Central memory CD8-positive, alpha-beta T cell (primary cell): ENCODE measurements around the gene SPINT4.
"Not testable (repeated sequence)": the region's sequence is repeated elsewhere in the genome, so short reads cannot be mapped to it uniquely, and the experiment has no call there.

Experiments
- ATAC-seq: fragments of 150-1000 bp; cut with Tn5 transposase; replicated peaks from 2 replicates; pipeline ENCODE4 v1.10.0; 2022; ENCODE audit warnings: mild to moderate bottlenecking, moderate FRiP score, moderate number of reproducible peaks; ENCODE audit not compliant: poor library complexity, severe bottlenecking; ENCODE audit errors: extremely low read depth
- DNase-seq, 2 donors: peaks; one replicate each; pipeline ENCODE4 v3.0.0; 2021; ENCODE audit warnings: low spot score in 2 of 2
- H3K27ac Mint-ChIP-seq: one replicate; pipeline ENCODE4 v1.8.0; 2022; ENCODE audit warnings: low read depth, mild to moderate bottlenecking, moderate library complexity, mixed read lengths
- H3K27me3 Mint-ChIP-seq: one replicate; pipeline ENCODE4 v1.8.0; 2022; ENCODE audit warnings: mixed read lengths
- H3K36me3 Mint-ChIP-seq: one replicate; pipeline ENCODE4 v1.8.0; 2022; ENCODE audit warnings: mild to moderate bottlenecking, moderate library complexity, mixed read lengths; ENCODE audit not compliant: insufficient read depth
- H3K4me1 Mint-ChIP-seq: one replicate; pipeline ENCODE4 v1.8.0; 2022; ENCODE audit warnings: mixed read lengths
- H3K4me3 Mint-ChIP-seq: one replicate; pipeline ENCODE4 v1.8.0; 2022; ENCODE audit warnings: mild to moderate bottlenecking, moderate library complexity, mixed read lengths
- H3K9me3 Mint-ChIP-seq: one replicate; pipeline ENCODE4 v1.8.0; 2022; ENCODE audit warnings: mixed read lengths

The SPINT4 gene

GRCh38 chr20:45735552-45735951, 13.4 kb downstream of the SPINT4 start:
- ATAC-seq (no peak), DNase-seq (no peak)
- Mint-ChIP-seq H3K9me3 (peaks cover 14% of the 10 kb centered on the region), H3K4me1 (no peaks in the 10 kb centered on the region), H3K4me3 (no peak overlapping the region), H3K36me3 (no peaks in the 10 kb centered on the region), H3K27ac (no peak overlapping the region), H3K27me3 (peaks cover 69% of the 10 kb centered on the region)

GRCh38 chr20:45735988-45736387, 13.8 kb downstream of the SPINT4 start:
- no peak overlapping the region for H3K27ac Mint-ChIP-seq
- H3K36me3 Mint-ChIP-seq: no peaks in the 10 kb centered on the region
- no peaks in the 10 kb centered on the region for H3K4me1 Mint-ChIP-seq
- no peak overlapping the region for H3K4me3 Mint-ChIP-seq
- peaks cover 10% of the 10 kb centered on the region for H3K9me3 Mint-ChIP-seq
- ATAC-seq (no peak), DNase-seq (no peak)
- peaks cover 69% of the 10 kb centered on the region for H3K27me3 Mint-ChIP-seq

GRCh38 chr20:45742596-45742995, 20.4 kb downstream of the SPINT4 start:
- Mint-ChIP-seq H3K4me3 (no peak overlapping the region), H3K9me3 (no peaks in the 10 kb centered on the region), H3K27me3 (peaks cover 37% of the 10 kb centered on the region), H3K27ac (no peak overlapping the region), H3K4me1 (no peaks in the 10 kb centered on the region), H3K36me3 (no peaks in the 10 kb centered on the region)
- no peak for ATAC-seq
- no peak for DNase-seq

GRCh38 chr20:45745015-45745414, 22.9 kb downstream of the SPINT4 start:
- no peak overlapping the region for H3K27ac Mint-ChIP-seq
- no peaks in the 10 kb centered on the region for H3K36me3 Mint-ChIP-seq
- H3K9me3 Mint-ChIP-seq: no peaks in the 10 kb centered on the region
- H3K4me3 Mint-ChIP-seq: no peak overlapping the region
- no peak for DNase-seq
- peaks cover 52% of the 10 kb centered on the region for H3K27me3 Mint-ChIP-seq
- ATAC-seq: no peak
- H3K4me1 Mint-ChIP-seq: no peaks in the 10 kb centered on the region

- no peak overlapping the region for H3K27ac Mint-ChIP-seq
- no peak overlapping the region for H3K4me3 Mint-ChIP-seq
- peaks cover 37% of the 10 kb centered on the region for H3K27me3 Mint-ChIP-seq
These were observed 29.6 kb downstream of the SPINT4 start for GRCh38 chr20:45751721-45752120.

GRCh38 chr20:45752746-45753145, 30.6 kb downstream of the SPINT4 start:
- Mint-ChIP-seq H3K36me3 (peaks cover 2% of the 10 kb centered on the region), H3K4me1 (no peaks in the 10 kb centered on the region), H3K4me3 (no peak overlapping the region), H3K9me3 (no peaks in the 10 kb centered on the region), H3K27me3 (peaks cover 27% of the 10 kb centered on the region), H3K27ac (no peak overlapping the region)
- no peak for DNase-seq
- ATAC-seq: no peak

More at GRCh38 chr20:45751721-45752120, 29.6 kb downstream of the SPINT4 start:
- no peak for DNase-seq
- no peak for ATAC-seq
- no peaks in the 10 kb centered on the region for H3K4me1 Mint-ChIP-seq
- H3K9me3 Mint-ChIP-seq: no peaks in the 10 kb centered on the region
- H3K36me3 Mint-ChIP-seq: no peaks in the 10 kb centered on the region

GRCh38 chr20:45758096-45758495, 35.9 kb downstream of the SPINT4 start:
- Mint-ChIP-seq H3K4me3 (no peak overlapping the region), H3K36me3 (peaks cover 2% of the 10 kb centered on the region), H3K27me3 (peaks cover 21% of the 10 kb centered on the region), H3K27ac (no peak overlapping the region), H3K9me3 (no peaks in the 10 kb centered on the region), H3K4me1 (no peaks in the 10 kb centered on the region)
- no peak for ATAC-seq
- no peak for DNase-seq

GRCh38 chr20:45759921-45760320, 37.8 kb downstream of the SPINT4 start:
- not testable (repeated sequence) for DNase-seq, H3K27ac Mint-ChIP-seq, H3K36me3 Mint-ChIP-seq, ATAC-seq, H3K4me1 Mint-ChIP-seq, H3K9me3 Mint-ChIP-seq, H3K4me3 Mint-ChIP-seq
- peaks cover 21% of the 10 kb centered on the region for H3K27me3 Mint-ChIP-seq

- not testable (repeated sequence) for ATAC-seq, H3K36me3 Mint-ChIP-seq, H3K27ac Mint-ChIP-seq, H3K4me1 Mint-ChIP-seq, DNase-seq, H3K9me3 Mint-ChIP-seq, H3K4me3 Mint-ChIP-seq
- H3K27me3 Mint-ChIP-seq: peaks cover 21% of the 10 kb centered on the region
These were observed 39.8 kb downstream of the SPINT4 start for GRCh38 chr20:45761966-45762365.

- not testable (repeated sequence) for H3K4me1 Mint-ChIP-seq, ATAC-seq, H3K9me3 Mint-ChIP-seq, H3K36me3 Mint-ChIP-seq, DNase-seq, H3K4me3 Mint-ChIP-seq, H3K27ac Mint-ChIP-seq
- peaks cover 18% of the 10 kb centered on the region for H3K27me3 Mint-ChIP-seq
These were observed 42.6 kb downstream of the SPINT4 start for GRCh38 chr20:45764618-45765282.

- no peaks in the 10 kb centered on the region for H3K36me3 Mint-ChIP-seq
- no peak overlapping the region for H3K4me3 Mint-ChIP-seq
- H3K27me3 Mint-ChIP-seq: peaks cover 11% of the 10 kb centered on the region
- DNase-seq: no peak
- no peaks in the 10 kb centered on the region for H3K9me3 Mint-ChIP-seq
- ATAC-seq: no peak
- no peak overlapping the region for H3K27ac Mint-ChIP-seq
- H3K4me1 Mint-ChIP-seq: no peaks in the 10 kb centered on the region
These were observed 43.2 kb downstream of the SPINT4 start for GRCh38 chr20:45765307-45765875.

GRCh38 chr20:45765980-45766379, 43.8 kb downstream of the SPINT4 start:
- no peak overlapping the region for H3K4me3 Mint-ChIP-seq
- ATAC-seq (no peak), DNase-seq (no peak)
- H3K9me3 Mint-ChIP-seq: no peaks in the 10 kb centered on the region
- peaks cover 2% of the 10 kb centered on the region for H3K4me1 Mint-ChIP-seq
- peaks cover 1% of the 10 kb centered on the region for H3K36me3 Mint-ChIP-seq
- H3K27me3 Mint-ChIP-seq: peaks cover 5% of the 10 kb centered on the region
- H3K27ac Mint-ChIP-seq: no peak overlapping the region

GRCh38 chr20:45768479-45768878, 46.3 kb downstream of the SPINT4 start:
- ATAC-seq: no peak
- Mint-ChIP-seq H3K4me3 (no peak overlapping the region), H3K27ac (no peak overlapping the region), H3K9me3 (no peaks in the 10 kb centered on the region), H3K36me3 (peaks cover 2% of the 10 kb centered on the region), H3K4me1 (peaks cover 5% of the 10 kb centered on the region), H3K27me3 (no peaks in the 10 kb centered on the region)
- DNase-seq: no peak
